ENCODE measurements around the gene GTPBP1. TPM values are rescaled to one million over a fixed set of nuclear protein-coding genes. Genes with fewer than 3 reads are reported as not detected.

The GTPBP1 gene
- total RNA-seq (2014; rRNA removed; shearing (Covaris generic); ENCODE audit: low replicate concordance): 14.0 and 19.3 TPM in 2 replicates

- DNase-seq (ENCODE audit: low read depth): peak; percentile 100
- in situ Hi-C loops (cut with HindIII; ENCODE audit: low pct_unique_long_range_greater_than_20kb, low sequenced_read_pairs): no loop called here
Observed at GRCh38 chr22:38705235-38706100, at the start of gene GTPBP1. Gene GTPBP1 (plus strand): TSS chr22:38705944. CDS start chr22:38705956, 12 bp downstream.

- in situ Hi-C loops (cut with HindIII; ENCODE audit: low pct_unique_long_range_greater_than_20kb, low sequenced_read_pairs): no loop called here
- DNase-seq (ENCODE audit: low read depth): peak; percentile 90
Observed at GRCh38 chr22:38656256-38657044, 49.3 kb upstream of the GTPBP1 start, which contains the start of the genes CBY1 and FAM227A. Gene CBY1 (plus strand): TSS chr22:38656638. CDS start chr22:38668055, 11,417 bp downstream. Gene FAM227A (minus strand): TSS chr22:38656392. CDS start chr22:38650168, 6,224 bp downstream.

GRCh38 chr22:38657045-38657909 lies 48.5 kb upstream of the GTPBP1 start:
- in situ Hi-C loops (cut with HindIII; ENCODE audit: low pct_unique_long_range_greater_than_20kb, low sequenced_read_pairs): no loop called here
- peak; percentile 19 for DNase-seq (ENCODE audit: low read depth)

- in situ Hi-C loops (cut with HindIII; ENCODE audit: low pct_unique_long_range_greater_than_20kb, low sequenced_read_pairs): no loop called here
- no peak for DNase-seq (ENCODE audit: low read depth)
Observed at GRCh38 chr22:38674888-38675287, 30.9 kb upstream of the GTPBP1 start.

GRCh38 chr22:38675833-38676232 lies 29.9 kb upstream of the GTPBP1 start:
- in situ Hi-C loops (cut with HindIII; ENCODE audit: low pct_unique_long_range_greater_than_20kb, low sequenced_read_pairs): no loop called here
- no peak for DNase-seq (ENCODE audit: low read depth)

- in situ Hi-C loops (cut with HindIII; ENCODE audit: low pct_unique_long_range_greater_than_20kb, low sequenced_read_pairs): no loop called here
- peak; percentile 84 for DNase-seq (ENCODE audit: low read depth)
Observed at GRCh38 chr22:38681582-38682335, 24.0 kb upstream of the GTPBP1 start, which contains the start of gene TOMM22. Gene TOMM22 (plus strand): TSS chr22:38681957. CDS start chr22:38681979, 22 bp downstream.

GRCh38 chr22:38684895-38685294 lies 20.8 kb upstream of the GTPBP1 start:
- no peak for DNase-seq (ENCODE audit: low read depth)
- in situ Hi-C loops (cut with HindIII; ENCODE audit: low pct_unique_long_range_greater_than_20kb, low sequenced_read_pairs): no loop called here

GRCh38 chr22:38685761-38686160 lies 20.0 kb upstream of the GTPBP1 start:
- DNase-seq (ENCODE audit: low read depth): no peak
- in situ Hi-C loops (cut with HindIII; ENCODE audit: low pct_unique_long_range_greater_than_20kb, low sequenced_read_pairs): no loop called here

GRCh38 chr22:38689651-38690050 lies 16.1 kb upstream of the GTPBP1 start:
- DNase-seq (ENCODE audit: low read depth): no peak
- in situ Hi-C loops (cut with HindIII; ENCODE audit: low pct_unique_long_range_greater_than_20kb, low sequenced_read_pairs): no loop called here

- in situ Hi-C loops (cut with HindIII; ENCODE audit: low pct_unique_long_range_greater_than_20kb, low sequenced_read_pairs): no loop called here
- DNase-seq (ENCODE audit: low read depth): no peak
Observed at GRCh38 chr22:38694049-38694448, 11.7 kb upstream of the GTPBP1 start.

- peak; percentile 45 for DNase-seq (ENCODE audit: low read depth)
- in situ Hi-C loops (cut with HindIII; ENCODE audit: low pct_unique_long_range_greater_than_20kb, low sequenced_read_pairs): no loop called here
Observed at GRCh38 chr22:38694940-38695339, 10.8 kb upstream of the GTPBP1 start.

- peak; percentile 70 for DNase-seq (ENCODE audit: low read depth)
- in situ Hi-C loops (cut with HindIII; ENCODE audit: low pct_unique_long_range_greater_than_20kb, low sequenced_read_pairs): no loop called here
Observed at GRCh38 chr22:38696606-38697424, 8.9 kb upstream of the GTPBP1 start.

- DNase-seq (ENCODE audit: low read depth): peak; percentile 23
- in situ Hi-C loops (cut with HindIII; ENCODE audit: low pct_unique_long_range_greater_than_20kb, low sequenced_read_pairs): no loop called here
Observed at GRCh38 chr22:38697425-38698089, 8.2 kb upstream of the GTPBP1 start.

- peak; percentile 21 for DNase-seq (ENCODE audit: low read depth)
- in situ Hi-C loops (cut with HindIII; ENCODE audit: low pct_unique_long_range_greater_than_20kb, low sequenced_read_pairs): no loop called here
Observed at GRCh38 chr22:38698407-38699094, 7.2 kb upstream of the GTPBP1 start.

- in situ Hi-C loops (cut with HindIII; ENCODE audit: low pct_unique_long_range_greater_than_20kb, low sequenced_read_pairs): no loop called here
Observed at GRCh38 chr22:38699143-38699542, 6.6 kb upstream of the GTPBP1 start.

GRCh38 chr22:38699784-38700183 lies 6.0 kb upstream of the GTPBP1 start:
- DNase-seq (ENCODE audit: low read depth): peak; percentile 58
- in situ Hi-C loops (cut with HindIII; ENCODE audit: low pct_unique_long_range_greater_than_20kb, low sequenced_read_pairs): no loop called here

More at GRCh38 chr22:38699143-38699542, 6.6 kb upstream of the GTPBP1 start:
- peak; percentile 36 for DNase-seq (ENCODE audit: low read depth)
